ENCODE data around the gene P3R3URF.

P3R3URF gene

DNA sequence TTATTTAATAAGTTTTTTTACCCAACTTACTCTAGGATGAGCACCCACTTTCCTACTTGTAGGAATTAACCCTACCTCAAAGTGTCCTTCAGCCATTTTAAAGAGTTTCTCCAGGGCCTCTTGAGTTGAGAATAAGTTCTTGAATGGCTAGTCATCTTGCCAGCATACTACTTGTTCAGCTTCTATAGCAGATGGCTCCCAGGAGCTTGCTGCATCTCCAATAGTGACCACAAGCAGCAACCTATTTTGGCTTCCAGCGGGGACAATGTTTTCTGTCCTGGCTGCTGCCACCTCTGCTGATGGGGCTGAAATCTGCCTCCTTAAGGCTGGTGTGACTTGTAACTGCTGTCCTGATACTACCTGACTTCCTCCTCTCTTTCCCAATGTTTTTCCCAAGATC lies 23.1 kb downstream of the P3R3URF start:
- H3K36me3 ChIP-seq (ENCODE audit: insufficient read depth, low read length), result no peaks in the 10 kb centered on the region
- H3K9ac ChIP-seq (ENCODE audit: low read depth, low read length, poor library complexity, severe bottlenecking), result no peak overlapping the region
- H3K79me2 ChIP-seq (ENCODE audit: insufficient read depth, low read length), result no peaks in the 10 kb centered on the region
- no peaks in the 10 kb centered on the region for H4K20me1 ChIP-seq (ENCODE audit: insufficient read depth, low read length, poor library complexity, severe bottlenecking)
- TF ChIP-seq EZH2phosphoT487 (IDR thresholded peaks at IDR 0.05; ENCODE audit: borderline replicate concordance), result no peak
- TF ChIP-seq, protein P1, sequence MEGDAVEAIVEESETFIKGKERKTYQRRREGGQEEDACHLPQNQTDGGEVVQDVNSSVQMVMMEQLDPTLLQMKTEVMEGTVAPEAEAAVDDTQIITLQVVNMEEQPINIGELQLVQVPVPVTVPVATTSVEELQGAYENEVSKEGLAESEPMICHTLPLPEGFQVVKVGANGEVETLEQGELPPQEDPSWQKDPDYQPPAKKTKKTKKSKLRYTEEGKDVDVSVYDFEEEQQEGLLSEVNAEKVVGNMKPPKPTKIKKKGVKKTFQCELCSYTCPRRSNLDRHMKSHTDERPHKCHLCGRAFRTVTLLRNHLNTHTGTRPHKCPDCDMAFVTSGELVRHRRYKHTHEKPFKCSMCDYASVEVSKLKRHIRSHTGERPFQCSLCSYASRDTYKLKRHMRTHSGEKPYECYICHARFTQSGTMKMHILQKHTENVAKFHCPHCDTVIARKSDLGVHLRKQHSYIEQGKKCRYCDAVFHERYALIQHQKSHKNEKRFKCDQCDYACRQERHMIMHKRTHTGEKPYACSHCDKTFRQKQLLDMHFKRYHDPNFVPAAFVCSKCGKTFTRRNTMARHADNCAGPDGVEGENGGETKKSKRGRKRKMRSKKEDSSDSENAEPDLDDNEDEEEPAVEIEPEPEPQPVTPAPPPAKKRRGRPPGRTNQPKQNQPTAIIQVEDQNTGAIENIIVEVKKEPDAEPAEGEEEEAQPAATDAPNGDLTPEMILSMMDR (conservative IDR thresholded peaks at IDR 0.05; ENCODE audit: low read length), result no peak
- H3K27me3 ChIP-seq (ENCODE audit: insufficient read depth, low read length, poor library complexity, severe bottlenecking), result no peaks in the 10 kb centered on the region
- H3K4me3 ChIP-seq (ENCODE audit: low read length, poor library complexity, severe bottlenecking), result no peak overlapping the region
- no peaks in the 10 kb centered on the region for H3F3A ChIP-seq (ENCODE audit: low read depth)
- H2AFZ ChIP-seq (ENCODE audit: low read length), result no peak overlapping the region
- no peaks in the 10 kb centered on the region for H3K9me2 ChIP-seq (replicated peaks; ENCODE audit: low read depth, low read length)
- H3K4me2 ChIP-seq (ENCODE audit: low read depth, low read length, poor library complexity, severe bottlenecking), result no peak overlapping the region
- peaks cover 9% of the 10 kb centered on the region for H3K4me1 ChIP-seq (ENCODE audit: insufficient read depth, low read length, poor library complexity, severe bottlenecking)
- no peaks in the 10 kb centered on the region for H3K9me3 ChIP-seq (ENCODE audit: insufficient read depth, low read depth, low read length)

DNA sequence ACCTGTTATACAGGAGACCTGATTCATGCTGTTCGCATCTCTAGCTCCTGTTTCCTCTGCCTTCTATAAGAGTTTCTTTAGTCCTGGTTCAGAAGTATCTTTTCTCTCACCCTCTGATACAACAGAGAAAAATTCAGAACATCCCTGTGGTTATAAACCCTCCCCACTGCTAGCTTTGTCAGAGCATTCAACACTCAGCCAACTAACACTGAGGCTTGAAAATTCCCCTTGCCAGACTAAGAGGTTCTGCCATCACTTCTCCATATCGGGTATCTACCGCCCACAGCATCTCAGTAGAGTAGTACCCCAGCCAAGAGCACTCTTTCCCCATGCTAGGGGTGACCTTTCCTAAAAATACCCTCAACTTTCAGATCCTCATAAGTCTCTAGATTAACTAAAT lies 24.3 kb downstream of the P3R3URF start:
- H3K4me1 ChIP-seq (ENCODE audit: insufficient read depth, low read length, poor library complexity, severe bottlenecking), result peaks cover 11% of the 10 kb centered on the region
- H3K4me2 ChIP-seq (ENCODE audit: low read depth, low read length, poor library complexity, severe bottlenecking), result no peak overlapping the region
- TF ChIP-seq, protein P1 (conservative IDR thresholded peaks at IDR 0.05; ENCODE audit: low read length), result no peak
- TF ChIP-seq EZH2phosphoT487 (IDR thresholded peaks at IDR 0.05; ENCODE audit: borderline replicate concordance), result no peak
- no peaks in the 10 kb centered on the region for H3K79me2 ChIP-seq (ENCODE audit: insufficient read depth, low read length)
- no peaks in the 10 kb centered on the region for H3K27me3 ChIP-seq (ENCODE audit: insufficient read depth, low read length, poor library complexity, severe bottlenecking)
- no peaks in the 10 kb centered on the region for H4K20me1 ChIP-seq (ENCODE audit: insufficient read depth, low read length, poor library complexity, severe bottlenecking)
- no peaks in the 10 kb centered on the region for H3K9me3 ChIP-seq (ENCODE audit: insufficient read depth, low read depth, low read length)
- no peaks in the 10 kb centered on the region for H3K36me3 ChIP-seq (ENCODE audit: insufficient read depth, low read length)
- no peaks in the 10 kb centered on the region for H3F3A ChIP-seq (ENCODE audit: low read depth)
- no peak overlapping the region for H3K4me3 ChIP-seq (ENCODE audit: low read length, poor library complexity, severe bottlenecking)
- no peak overlapping the region for H3K9ac ChIP-seq (ENCODE audit: low read depth, low read length, poor library complexity, severe bottlenecking)
- H2AFZ ChIP-seq (ENCODE audit: low read length), result no peak overlapping the region
- H3K9me2 ChIP-seq (replicated peaks; ENCODE audit: low read depth, low read length), result no peaks in the 10 kb centered on the region

DNA sequence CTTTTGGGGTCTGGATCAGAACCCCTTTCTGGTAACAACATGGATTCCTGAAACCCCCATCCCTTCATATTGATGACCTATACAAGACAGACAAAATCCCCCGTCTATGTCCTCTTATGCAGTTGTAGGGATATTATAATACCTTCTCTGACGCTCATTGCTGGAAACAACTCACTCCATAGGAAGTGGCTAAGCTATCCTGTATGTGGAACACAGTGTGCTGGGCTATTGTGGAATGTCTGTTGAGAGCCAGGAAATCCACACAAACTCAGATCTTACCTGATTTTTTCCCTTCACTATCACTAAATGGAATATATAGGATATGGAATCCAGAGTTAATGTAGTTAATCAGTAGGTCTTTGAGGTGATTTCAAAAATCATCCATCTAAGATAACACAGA lies 26.2 kb downstream of the P3R3URF start:
- Histone ChIP-seq H3K4me2 (ENCODE audit: low read depth, low read length, poor library complexity, severe bottlenecking) (no peak overlapping the region), H3K9me2 (replicated peaks; ENCODE audit: low read depth, low read length) (no peaks in the 10 kb centered on the region), H3K4me3 (ENCODE audit: low read length, poor library complexity, severe bottlenecking) (no peak overlapping the region), H4K20me1 (ENCODE audit: insufficient read depth, low read length, poor library complexity, severe bottlenecking) (no peaks in the 10 kb centered on the region), H3F3A (ENCODE audit: low read depth) (no peaks in the 10 kb centered on the region), H3K9me3 (ENCODE audit: insufficient read depth, low read depth, low read length) (no peaks in the 10 kb centered on the region), H3K4me1 (ENCODE audit: insufficient read depth, low read length, poor library complexity, severe bottlenecking) (peaks cover 11% of the 10 kb centered on the region), H3K36me3 (ENCODE audit: insufficient read depth, low read length) (no peaks in the 10 kb centered on the region), H3K9ac (ENCODE audit: low read depth, low read length, poor library complexity, severe bottlenecking) (no peak overlapping the region), H3K27me3 (ENCODE audit: insufficient read depth, low read length, poor library complexity, severe bottlenecking) (no peaks in the 10 kb centered on the region), H3K79me2 (ENCODE audit: insufficient read depth, low read length) (no peaks in the 10 kb centered on the region), H2AFZ (ENCODE audit: low read length) (no peak overlapping the region)
- TF ChIP-seq EZH2phosphoT487 (IDR thresholded peaks at IDR 0.05; ENCODE audit: borderline replicate concordance), result no peak
- TF ChIP-seq, protein P1 (conservative IDR thresholded peaks at IDR 0.05; ENCODE audit: low read length), result no peak

All from Loucy (cell line).